Common myeloid progenitor, CD34-positive (primary cell): ENCODE data around the gene UGCG.
"Not testable (repeated sequence)": the region's sequence is repeated elsewhere in the genome, so short reads cannot be mapped to it uniquely, and the experiment has no call there.

Source experiments
- CTCF ChIA-PET: fragments of 350-600 bp; sonication (Branson Sonifier 250); formaldehyde crosslinking; loops from one replicate; lab custom pipeline; 2021; ENCODE audit warnings: antibody characterized with exemption; lab: Charles Lee
- POLR2A ChIA-PET: fragments of 350-600 bp; sonication (Branson Sonifier 250); formaldehyde crosslinking; loops from one replicate; lab custom pipeline; 2021; ENCODE audit warnings: antibody characterized with exemption; lab: Charles Lee
- DNase-seq, 3 donors: peaks; one replicate each; pipeline versions ENCODE4 v3.0.0 to v3.0.0-alpha.2; 2013
- H3K27ac ChIP-seq, 2 experiments: 1 replicate in 1 of 2; 2 replicates in 1 of 2; pipeline ENCODE4 v1.7.0; 2013; ENCODE audit warnings: inconsistent platforms in 2 of 2, low read length in 2 of 2, mild to moderate bottlenecking in 2 of 2, low read depth in 1 of 2, moderate library complexity in 1 of 2; ENCODE audit not compliant: severe bottlenecking in 2 of 2, insufficient read depth in 1 of 2, poor library complexity in 1 of 2
- H3K27me3 ChIP-seq, 5 experiments: replicated peaks in 2 of 5; 1 replicate in 3 of 5; 2 replicates in 2 of 5; pipeline versions ENCODE4 v1.6.1 to v1.7.0; 2013; ENCODE audit warnings: low read length in 4 of 5, mild to moderate bottlenecking in 2 of 5, moderate library complexity in 2 of 5, inconsistent platforms in 1 of 5; ENCODE audit not compliant: insufficient read depth in 5 of 5, control insufficient read depth in 4 of 5
- H3K36me3 ChIP-seq, 4 experiments: 1 replicate in 2 of 4; 2 replicates in 2 of 4; pipeline versions ENCODE4 v1.6.1 to v1.7.0; 2013; ENCODE audit warnings: low read length in 3 of 4, control low read depth in 1 of 4, mild to moderate bottlenecking in 1 of 4; ENCODE audit not compliant: control insufficient read depth in 4 of 4, insufficient read depth in 4 of 4
- H3K4me1 ChIP-seq, 4 experiments: 1 replicate in 3 of 4; 2 replicates in 1 of 4; pipeline versions ENCODE4 v1.6.1 to v1.7.1; 2013; ENCODE audit warnings: low read length in 3 of 4, mild to moderate bottlenecking in 3 of 4, control low read depth in 1 of 4, inconsistent platforms in 1 of 4, moderate library complexity in 1 of 4; ENCODE audit not compliant: control insufficient read depth in 4 of 4, insufficient read depth in 4 of 4; ENCODE audit errors: control extremely low read depth in 1 of 4
- H3K4me3 ChIP-seq, 7 experiments: 1 replicate in 4 of 7; 2 replicates in 3 of 7; pipeline versions ENCODE4 v1.5.1 to v1.7.0; 2013; ENCODE audit warnings: mild to moderate bottlenecking in 7 of 7, low read length in 6 of 7, moderate library complexity in 6 of 7, inconsistent platforms in 2 of 7, low read depth in 2 of 7, control low read depth in 1 of 7; ENCODE audit not compliant: insufficient read depth in 4 of 7, control insufficient read depth in 1 of 7; ENCODE audit errors: extremely low read depth in 1 of 7
- H3K9me3 ChIP-seq, 5 experiments: 1 replicate in 4 of 5; 2 replicates in 1 of 5; pipeline versions ENCODE4 v1.6.1 to v1.7.1; 2013; ENCODE audit warnings: low read length in 4 of 5, mild to moderate bottlenecking in 2 of 5, inconsistent platforms in 1 of 5, low read depth in 1 of 5, moderate library complexity in 1 of 5; ENCODE audit not compliant: control insufficient read depth in 4 of 5, insufficient read depth in 2 of 5; ENCODE audit errors: control extremely low read depth in 1 of 5
- WGBS: methylation state at CpG from one replicate; pipeline ENCODE4 v1.1.5; 2013; ENCODE audit not compliant: insufficient coverage; 5-methylcytosine and 5-hydroxymethylcytosine counted together

UGCG gene

GRCh38 chr9:111873901-111874300 is 22.7 kb upstream of the UGCG start:
- no peak overlapping the region for H3K27ac ChIP-seq
- no peak for DNase-seq
- 100% methylated on average over 3 of the region's 6 CpGs for WGBS
- no peaks in the 10 kb centered on the region for H3K4me1 ChIP-seq
- no peaks in the 10 kb centered on the region for H3K36me3 ChIP-seq
- peaks cover 0 to 5% (median 3%) of the 10 kb centered on the region in 5 experiments for H3K27me3 ChIP-seq
- ChIA-PET POLR2A (no interaction called here), CTCF (no interaction called here)
- peaks cover 0 to 2% (median 0%) of the 10 kb centered on the region in 5 experiments for H3K9me3 ChIP-seq
- H3K4me3 ChIP-seq, result no peak overlapping the region

DNA sequence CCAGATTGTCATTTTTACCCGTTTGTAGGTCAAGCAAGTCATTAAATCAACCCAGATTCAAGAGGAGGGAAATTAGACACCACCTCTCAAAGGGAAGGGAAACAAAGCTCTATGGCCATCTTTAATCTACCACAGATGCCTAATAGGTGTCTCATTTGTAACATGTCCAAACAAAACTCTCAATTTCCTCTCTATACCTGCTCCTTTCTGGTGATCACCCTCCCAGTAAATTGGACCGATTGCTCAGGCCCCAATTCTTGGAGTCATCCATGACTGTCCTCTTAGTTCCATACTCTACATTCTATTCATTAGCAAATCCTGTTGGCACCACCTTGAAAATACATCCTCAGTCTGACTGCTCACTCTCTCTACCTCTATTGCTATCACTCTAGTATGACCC is 22.1 kb upstream of the UGCG start:
- H3K4me3 ChIP-seq, result no peak overlapping the region
- DNase-seq, result no peak
- H3K9me3 ChIP-seq, result peaks cover 0 to 2% (median 0%) of the 10 kb centered on the region in 5 experiments
- ChIA-PET POLR2A (no interaction called here), CTCF (no interaction called here)
- peaks cover 0 to 5% (median 3%) of the 10 kb centered on the region in 5 experiments for H3K27me3 ChIP-seq
- WGBS, result 97% methylated on average over 2 of the region's 2 CpGs
- H3K36me3 ChIP-seq, result no peaks in the 10 kb centered on the region
- H3K4me1 ChIP-seq, result no peaks in the 10 kb centered on the region
- no peak overlapping the region for H3K27ac ChIP-seq

DNA sequence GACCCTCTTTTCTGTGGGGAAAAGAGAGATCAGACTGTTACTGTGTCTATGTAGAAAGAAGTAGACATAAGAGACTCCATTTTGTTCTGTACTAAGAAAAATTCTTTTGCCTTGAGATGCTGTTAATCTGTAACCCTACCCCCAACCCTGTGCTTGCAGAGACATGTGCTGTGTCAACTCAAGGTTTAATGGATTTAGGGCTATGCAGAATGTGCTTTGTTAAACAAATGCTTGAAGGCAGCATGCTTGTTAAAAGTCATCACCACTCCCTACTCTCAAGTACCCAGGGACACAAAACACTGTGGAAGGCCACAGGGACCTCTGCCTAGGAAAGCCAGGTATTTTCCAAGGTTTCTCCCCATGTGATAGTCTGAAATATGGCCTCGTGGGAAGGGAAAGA is 21.3 kb upstream of the UGCG start:
- H3K27me3 ChIP-seq, CTCF ChIA-PET, POLR2A ChIA-PET, H3K4me1 ChIP-seq, H3K27ac ChIP-seq, H3K36me3 ChIP-seq, H3K9me3 ChIP-seq, H3K4me3 ChIP-seq, DNase-seq: not testable (repeated sequence)
- WGBS, result 100% methylated on average over 1 of the region's 1 CpG

GRCh38 chr9:111875691-111876090 is 20.9 kb upstream of the UGCG start:
- H3K9me3 ChIP-seq, H3K27me3 ChIP-seq, H3K36me3 ChIP-seq, H3K27ac ChIP-seq, DNase-seq, POLR2A ChIA-PET, H3K4me3 ChIP-seq, CTCF ChIA-PET, H3K4me1 ChIP-seq: not testable (repeated sequence)
- 100% methylated on average over 2 of the region's 3 CpGs for WGBS

GRCh38 chr9:111876179-111876578 is 20.4 kb upstream of the UGCG start:
- Histone ChIP-seq H3K4me1 (no peaks in the 10 kb centered on the region), H3K36me3 (no peaks in the 10 kb centered on the region), H3K9me3 (peaks cover 0 to 2% (median 0%) of the 10 kb centered on the region in 5 experiments), H3K27me3 (peaks cover 0 to 4% (median 1%) of the 10 kb centered on the region in 5 experiments), H3K4me3 (no peak overlapping the region), H3K27ac (no peak overlapping the region)
- CTCF ChIA-PET, result no interaction called here
- 98% methylated on average over 5 of the region's 5 CpGs for WGBS
- POLR2A ChIA-PET, result no interaction called here
- no peak for DNase-seq

DNA sequence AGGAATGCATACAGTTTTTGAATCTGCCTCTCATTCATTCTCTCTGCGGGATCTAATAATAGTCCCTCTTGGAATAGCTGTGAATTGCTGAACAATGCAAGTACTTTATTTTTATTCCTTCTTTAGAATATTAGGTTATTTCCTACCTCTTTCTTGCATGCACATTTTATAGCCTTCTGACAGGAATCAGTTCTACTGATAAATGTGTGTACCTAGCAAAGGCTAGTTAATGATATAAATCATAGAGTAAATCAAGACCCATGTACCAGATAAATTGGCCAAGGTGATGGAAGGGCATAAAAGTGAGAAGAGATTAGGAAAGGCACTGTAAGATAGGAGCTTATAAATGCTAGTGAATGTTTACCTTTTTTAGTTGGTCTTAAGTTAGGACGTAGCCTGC is 19.2 kb upstream of the UGCG start:
- ChIA-PET CTCF (no interaction called here), POLR2A (no interaction called here)

DNA sequence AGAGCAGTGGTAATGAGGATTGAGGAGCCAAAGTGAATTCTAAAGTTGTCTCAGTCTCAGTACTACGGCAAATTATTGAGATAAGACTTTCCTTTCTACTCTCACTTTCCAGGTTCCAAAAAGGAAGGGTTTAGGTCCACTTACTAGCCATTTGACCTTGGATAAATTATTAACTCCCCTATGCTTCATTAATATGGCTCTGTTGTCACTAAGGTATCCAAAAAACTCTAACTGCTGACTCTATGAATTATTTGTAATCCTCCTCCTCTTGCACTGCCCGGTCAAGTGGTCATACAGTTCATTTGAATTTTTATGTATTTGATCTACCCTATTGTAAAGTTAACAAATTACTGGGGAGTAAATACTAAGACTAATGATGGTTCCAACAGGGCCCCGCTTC is 17.7 kb upstream of the UGCG start:
- 100% methylated on average over 1 of the region's 3 CpGs for WGBS
- Histone ChIP-seq H3K27me3 (peaks cover 0 to 3% (median 0%) of the 10 kb centered on the region in 5 experiments), H3K4me1 (no peaks in the 10 kb centered on the region), H3K4me3 (no peak overlapping the region), H3K36me3 (no peaks in the 10 kb centered on the region), H3K9me3 (peaks cover 0 to 7% (median 0%) of the 10 kb centered on the region in 5 experiments), H3K27ac (no peak overlapping the region)
- no peak for DNase-seq
- ChIA-PET CTCF (no interaction called here), POLR2A (interaction anchor here (0.7 kb wide), 1 partner anchor 143 kb away, joined by 3 read pairs; no protein-coding TSS in a partner anchor)

More for the DNA sequence above, 19.2 kb upstream of the UGCG start:
- no CpG with 5 or more reads among the region's 2 CpGs for WGBS
- no peaks in the 10 kb centered on the region for H3K4me1 ChIP-seq
- no peak overlapping the region for H3K27ac ChIP-seq
- no peak for DNase-seq
- H3K36me3 ChIP-seq, result no peaks in the 10 kb centered on the region
- H3K9me3 ChIP-seq, result peaks cover 0 to 8% (median 0%) of the 10 kb centered on the region in 5 experiments
- H3K27me3 ChIP-seq, result peaks cover 0 to 3% (median under 1%) of the 10 kb centered on the region in 5 experiments
- no peak overlapping the region for H3K4me3 ChIP-seq
